Hepatocyte (in vitro differentiated cells): ENCODE data around the gene PMPCA. TPM values are rescaled to one million over a fixed set of nuclear protein-coding genes. Genes with fewer than 3 reads are reported as not detected.

Experiments used
- DNase-seq: peaks from one replicate; pipeline ENCODE4 v3.0.0-alpha.2; 2016; ENCODE audit warnings: low spot score
- H2AFZ ChIP-seq: fragments of 200-600 bp; sonication (generic); 2 replicates; pipeline ENCODE4 v1.6.0; 2016; ENCODE audit warnings: antibody characterized with exemption, mild to moderate bottlenecking
- H3K27ac ChIP-seq: fragments of 200-600 bp; sonication (generic); 2 replicates; pipeline ENCODE4 v1.5.1; 2016; ENCODE audit warnings: mild to moderate bottlenecking
- H3K27me3 ChIP-seq: fragments of 200-600 bp; sonication (generic); 2 replicates; pipeline ENCODE4 v1.6.1; 2016
- H3K36me3 ChIP-seq: fragments of 200-600 bp; sonication (generic); replicated peaks from 2 replicates; pipeline ENCODE4 v1.5.1; 2016; ENCODE audit warnings: low read depth; ENCODE audit not compliant: insufficient read depth
- H3K4me1 ChIP-seq: fragments of 200-600 bp; sonication (generic); 2 replicates; pipeline ENCODE4 v1.5.1; 2016; ENCODE audit warnings: mild to moderate bottlenecking, moderate library complexity; ENCODE audit not compliant: insufficient read depth
- H3K4me2 ChIP-seq: fragments of 200-600 bp; sonication (generic); 2 replicates; pipeline ENCODE4 v1.6.0; 2016
- H3K4me3 ChIP-seq: fragments of 200-600 bp; sonication (generic); 2 replicates; pipeline ENCODE4 v1.5.1; 2016; ENCODE audit warnings: mild to moderate bottlenecking
- H3K79me2 ChIP-seq: fragments of 200-600 bp; sonication (generic); 2 replicates; pipeline ENCODE4 v1.6.0; 2017; ENCODE audit warnings: mild to moderate bottlenecking
- H3K9me2 ChIP-seq: fragments of 200-600 bp; sonication (generic); replicated peaks from 2 replicates; pipeline ENCODE4 v1.6.0; 2017; ENCODE audit warnings: mild to moderate bottlenecking; ENCODE audit not compliant: insufficient read depth
- H3K9me3 ChIP-seq: fragments of 200-600 bp; sonication (generic); 2 replicates; pipeline ENCODE4 v1.5.1; 2016; ENCODE audit warnings: low read depth, mild to moderate bottlenecking
- H4K20me1 ChIP-seq: fragments of 200-600 bp; sonication (generic); 2 replicates; pipeline ENCODE4 v1.6.0; 2016; ENCODE audit warnings: mild to moderate bottlenecking; ENCODE audit not compliant: insufficient read depth, poor library complexity, severe bottlenecking
- CTCF ChIP-seq: fragments of 200-600 bp; sonication (generic); IDR thresholded peaks from 2 replicates; pipeline ENCODE4 v1.5.1; 2016; ENCODE audit warnings: antibody characterized with exemption, mild to moderate bottlenecking; ENCODE audit not compliant: poor library complexity
- EZH2 ChIP-seq: fragments of 200-600 bp; sonication (generic); IDR thresholded peaks from 2 replicates; pipeline ENCODE4 v1.6.1; 2016; ENCODE audit warnings: antibody characterized with exemption, mild to moderate bottlenecking, borderline replicate concordance
- EZH2phosphoT487 ChIP-seq: fragments of 200-600 bp; sonication (generic); IDR thresholded peaks from one replicate; pipeline ENCODE4 v1.6.1; 2018; ENCODE audit warnings: antibody characterized with exemption, mild to moderate bottlenecking, low read depth, moderate library complexity; ENCODE audit not compliant: unreplicated experiment, severe bottlenecking
- WGBS: methylation state at CpG from one replicate; pipeline ENCODE4 v1.1.6; 2016; ENCODE audit warnings: low lambda C conversion rate; ENCODE audit errors: missing lambda C conversion rate; 5-methylcytosine and 5-hydroxymethylcytosine counted together
- polyA plus RNA-seq: library from polyadenylated mRNA; unstranded; fragments of >200 nt; fragmentation: Nextera tagmentation; extraction: Ambion mirVana; gene quantifications from 2 replicates; pipeline ENCODE4 v1.2.1, GENCODE V29; 2016
- total RNA-seq: library from RNA; depleted of rRNA; stranded (reverse); fragments of >200 nt; gene quantifications from 2 replicates; pipeline ENCODE4 v1.2.3, GENCODE V29; 2014

Gene PMPCA
- total and polyA plus RNA-seq, 2 experiments from 2014 or later = 45.1 to 85.7 TPM

- no peak overlapping the region for H3K27ac ChIP-seq
- no peaks in the 10 kb centered on the region for H3K9me2 ChIP-seq
- no peaks in the 10 kb centered on the region for H3K36me3 ChIP-seq
- no peaks in the 10 kb centered on the region for H4K20me1 ChIP-seq
- no peaks in the 10 kb centered on the region for H3K9me3 ChIP-seq
- peaks cover 27% of the 10 kb centered on the region for H3K79me2 ChIP-seq
- no peak for TF ChIP-seq EZH2phosphoT487
- TF ChIP-seq CTCF = no peak
- no peak for TF ChIP-seq EZH2
- no peaks in the 10 kb centered on the region for H3K27me3 ChIP-seq
- no peak overlapping the region for H2AFZ ChIP-seq
- 88% methylated on average over 4 of the region's 4 CpGs for WGBS
- H3K4me2 ChIP-seq = no peak overlapping the region
- no peak for DNase-seq
- H3K4me3 ChIP-seq = no peak overlapping the region
- peaks cover 11% of the 10 kb centered on the region for H3K4me1 ChIP-seq
Measured at GRCh38 chr9:136396219-136396515, 14.3 kb upstream of the PMPCA start.

GRCh38 chr9:136397643-136398042 lies 12.8 kb upstream of the PMPCA start:
- Histone ChIP-seq H3K4me3 (no peak overlapping the region), H4K20me1 (no peaks in the 10 kb centered on the region), H3K27ac (no peak overlapping the region), H2AFZ (no peak overlapping the region), H3K4me2 (no peak overlapping the region), H3K79me2 (peaks cover 27% of the 10 kb centered on the region), H3K9me3 (no peaks in the 10 kb centered on the region), H3K9me2 (no peaks in the 10 kb centered on the region), H3K36me3 (no peaks in the 10 kb centered on the region), H3K27me3 (no peaks in the 10 kb centered on the region), H3K4me1 (peaks cover 11% of the 10 kb centered on the region)
- no peak for DNase-seq
- no CpG with 5 or more reads among the region's 6 CpGs for WGBS
- TF ChIP-seq CTCF (no peak), EZH2 (no peak), EZH2phosphoT487 (no peak)

- Histone ChIP-seq H3K4me1 (peaks cover 11% of the 10 kb centered on the region), H2AFZ (no peak overlapping the region), H3K4me3 (no peak overlapping the region), H3K9me3 (no peaks in the 10 kb centered on the region), H3K79me2 (peaks cover 27% of the 10 kb centered on the region), H3K9me2 (no peaks in the 10 kb centered on the region), H3K36me3 (no peaks in the 10 kb centered on the region), H3K4me2 (peak overlapping the region; percentile 93), H3K27ac (no peak overlapping the region), H3K27me3 (no peaks in the 10 kb centered on the region), H4K20me1 (no peaks in the 10 kb centered on the region)
- WGBS = 97% methylated on average over 12 of the region's 12 CpGs
- TF ChIP-seq CTCF (no peak), EZH2phosphoT487 (no peak), EZH2 (no peak)
- no peak for DNase-seq
Measured at GRCh38 chr9:136398286-136398685, 12.2 kb upstream of the PMPCA start.
